Measurements from ENCODE around the gene ASTN2.

Gene ASTN2

GRCh38 chr9:116391306-116391900 lies 1023.5 kb downstream of the ASTN2 start:
- H3K36me3 ChIP-seq (ENCODE audit: insufficient read depth, low read length) = no peaks in the 10 kb centered on the region
- DNase-seq (no peak), ATAC-seq (ENCODE audit: insufficient read depth, low read depth) (no peak)
- H3K9ac ChIP-seq (ENCODE audit: low read depth, low read length) = no peak overlapping the region
- H4K20me1 ChIP-seq (ENCODE audit: insufficient read depth, low read length) = no peaks in the 10 kb centered on the region
- TF ChIP-seq EZH2 (IDR thresholded peaks at IDR 0.05; ENCODE audit: borderline replicate concordance, low read depth, low read length, severe bottlenecking) (no peak), CTCF (IDR thresholded peaks at IDR 0.05; ENCODE audit: borderline replicate concordance, extremely low read depth, low read length, poor library complexity, severe bottlenecking) (no peak)
- H3K4me1 ChIP-seq (ENCODE audit: insufficient read depth, low read length) = no peaks in the 10 kb centered on the region
- H3K79me2 ChIP-seq (ENCODE audit: insufficient read depth, low read length) = no peaks in the 10 kb centered on the region
- H2AFZ ChIP-seq (ENCODE audit: low read depth, low read length) = no peak overlapping the region
- no peak overlapping the region for H3K4me3 ChIP-seq (ENCODE audit: low read depth in 1 of 2, low read length in 2 of 2)
- H3K27me3 ChIP-seq (ENCODE audit: insufficient read depth, low read length, poor library complexity) = no peaks in the 10 kb centered on the region
- H3K4me2 ChIP-seq (ENCODE audit: insufficient read depth, low read length) = no peak overlapping the region
- H3K27ac ChIP-seq (ENCODE audit: low read length) = no peak overlapping the region
- no peaks in the 10 kb centered on the region for H3K9me3 ChIP-seq (ENCODE audit: insufficient read depth, low read length, severe bottlenecking)

- Histone ChIP-seq H3K36me3 (ENCODE audit: insufficient read depth, low read length) (no peaks in the 10 kb centered on the region), H3K4me1 (ENCODE audit: insufficient read depth, low read length) (no peaks in the 10 kb centered on the region), H3K27ac (ENCODE audit: low read length) (no peak overlapping the region), H3K79me2 (ENCODE audit: insufficient read depth, low read length) (no peaks in the 10 kb centered on the region), H3K4me2 (ENCODE audit: insufficient read depth, low read length) (no peak overlapping the region), H3K9me3 (ENCODE audit: insufficient read depth, low read length, severe bottlenecking) (no peaks in the 10 kb centered on the region), H3K27me3 (ENCODE audit: insufficient read depth, low read length, poor library complexity) (no peaks in the 10 kb centered on the region), H3K4me3 (ENCODE audit: low read depth in 1 of 2, low read length in 2 of 2) (no peak overlapping the region), H4K20me1 (ENCODE audit: insufficient read depth, low read length) (no peaks in the 10 kb centered on the region), H3K9ac (ENCODE audit: low read depth, low read length) (no peak overlapping the region), H2AFZ (ENCODE audit: low read depth, low read length) (no peak overlapping the region)
- TF ChIP-seq EZH2 (IDR thresholded peaks at IDR 0.05; ENCODE audit: borderline replicate concordance, low read depth, low read length, severe bottlenecking) (no peak), CTCF (IDR thresholded peaks at IDR 0.05; ENCODE audit: borderline replicate concordance, extremely low read depth, low read length, poor library complexity, severe bottlenecking) (no peak)
- ATAC-seq (ENCODE audit: insufficient read depth, low read depth) = no peak
- DNase-seq = no peak
Observed at GRCh38 chr9:116390303-116391228, 1024.3 kb downstream of the ASTN2 start.

GRCh38 chr9:116389541-116390302 lies 1025.1 kb downstream of the ASTN2 start:
- no peak overlapping the region for H3K27ac ChIP-seq (ENCODE audit: low read length)
- no peaks in the 10 kb centered on the region for H3K36me3 ChIP-seq (ENCODE audit: insufficient read depth, low read length)
- H3K4me2 ChIP-seq (ENCODE audit: insufficient read depth, low read length) = no peak overlapping the region
- no peaks in the 10 kb centered on the region for H4K20me1 ChIP-seq (ENCODE audit: insufficient read depth, low read length)
- no peak overlapping the region for H2AFZ ChIP-seq (ENCODE audit: low read depth, low read length)
- no peaks in the 10 kb centered on the region for H3K79me2 ChIP-seq (ENCODE audit: insufficient read depth, low read length)
- no peak overlapping the region for H3K4me3 ChIP-seq (ENCODE audit: low read depth in 1 of 2, low read length in 2 of 2)
- H3K9me3 ChIP-seq (ENCODE audit: insufficient read depth, low read length, severe bottlenecking) = no peaks in the 10 kb centered on the region
- no peaks in the 10 kb centered on the region for H3K27me3 ChIP-seq (ENCODE audit: insufficient read depth, low read length, poor library complexity)
- no peak for DNase-seq
- TF ChIP-seq EZH2 (IDR thresholded peaks at IDR 0.05; ENCODE audit: borderline replicate concordance, low read depth, low read length, severe bottlenecking) (no peak), CTCF (IDR thresholded peaks at IDR 0.05; ENCODE audit: borderline replicate concordance, extremely low read depth, low read length, poor library complexity, severe bottlenecking) (no peak)
- no peak overlapping the region for H3K9ac ChIP-seq (ENCODE audit: low read depth, low read length)
- no peak for ATAC-seq (ENCODE audit: insufficient read depth, low read depth)
- no peaks in the 10 kb centered on the region for H3K4me1 ChIP-seq (ENCODE audit: insufficient read depth, low read length)

Data from DND-41 (cell line).